GM19238 (cell line): ENCODE results near the gene ITPR3.
A peak's percentile ranks its signal among the peaks of the same experiment; 100 is the strongest.

Source experiments
- DNase-seq: peaks from one replicate; pipeline ENCODE4 v3.0.0; 2011; ENCODE audit warnings: low spot score; ENCODE audit not compliant: insufficient read length

Gene ITPR3

GRCh38 chr6:33731035-33731434, 109.9 kb downstream of the ITPR3 start:
- DNase-seq, result no peak

DNA sequence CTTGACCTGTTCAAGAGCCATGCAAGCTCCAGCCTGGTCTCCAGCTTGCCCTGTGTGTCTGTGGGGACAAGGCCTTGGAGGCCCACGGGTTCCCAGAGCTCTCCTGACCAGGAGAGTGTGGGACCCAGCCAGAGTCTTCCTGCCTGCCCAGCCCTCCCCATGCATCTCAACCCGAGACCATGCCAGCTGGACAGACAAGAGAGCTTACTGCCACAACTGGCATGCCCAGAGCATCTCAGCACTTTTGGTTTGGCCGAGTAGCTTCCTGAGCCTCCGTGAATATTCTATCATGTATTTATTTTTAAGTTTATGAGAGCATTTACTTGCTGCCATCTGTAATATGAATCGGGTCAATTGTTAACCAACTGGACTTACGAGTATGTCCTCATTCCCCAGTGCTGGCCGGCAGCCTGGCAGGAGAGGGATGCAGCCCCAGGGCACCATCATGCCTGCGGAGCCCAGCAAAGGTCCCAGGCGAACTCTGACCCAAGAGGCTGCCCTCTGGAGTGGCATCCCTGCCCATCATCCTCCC, 110.7 kb downstream of the ITPR3 start:
- DNase-seq, result no peak

DNA sequence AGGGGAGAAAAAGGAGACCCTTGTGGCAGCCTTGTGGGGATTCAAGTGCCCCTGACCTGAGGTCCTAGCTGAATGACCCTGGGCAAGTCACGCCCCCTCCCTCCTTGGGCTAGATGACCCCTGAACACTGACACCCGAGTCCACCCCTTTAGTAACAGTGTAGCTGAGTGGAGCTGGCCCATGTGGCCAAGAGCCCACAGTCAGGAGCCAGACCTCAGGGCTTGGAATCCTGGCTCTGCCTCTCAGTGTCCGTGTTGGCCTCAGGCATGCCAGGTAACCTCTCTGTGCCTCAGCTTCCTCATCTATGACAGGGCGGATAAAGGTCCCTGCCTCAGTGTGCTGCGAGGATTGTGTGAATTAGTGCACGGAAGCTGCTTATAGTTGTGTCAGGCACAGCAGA, 111.3 kb downstream of the ITPR3 start:
- no peak for DNase-seq

GRCh38 chr6:33732817-33733708, 111.9 kb downstream of the ITPR3 start:
- no peak for DNase-seq

GRCh38 chr6:33733709-33734007, 112.5 kb downstream of the ITPR3 start:
- DNase-seq, result no peak

DNA sequence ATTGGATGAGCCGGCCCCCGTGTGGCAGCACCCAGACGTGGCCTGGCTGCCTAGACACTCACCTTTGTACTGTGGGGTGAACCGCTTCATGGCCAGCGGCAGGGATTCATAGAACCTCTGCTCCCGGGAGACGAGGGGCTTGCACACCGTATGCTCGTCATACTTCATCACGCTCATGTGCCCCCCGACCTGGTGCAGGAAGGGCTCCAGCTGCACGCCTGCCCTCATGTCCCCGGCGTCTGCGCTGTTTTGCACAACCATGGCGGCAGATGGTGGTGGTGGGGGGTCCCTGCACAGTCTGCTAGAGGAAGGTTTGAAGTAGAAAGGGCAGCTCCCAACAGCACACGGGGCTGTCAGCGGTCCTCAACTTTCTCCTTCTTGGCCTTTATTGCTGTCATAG, 114.1 kb downstream of the ITPR3 start:
- no peak for DNase-seq

DNA sequence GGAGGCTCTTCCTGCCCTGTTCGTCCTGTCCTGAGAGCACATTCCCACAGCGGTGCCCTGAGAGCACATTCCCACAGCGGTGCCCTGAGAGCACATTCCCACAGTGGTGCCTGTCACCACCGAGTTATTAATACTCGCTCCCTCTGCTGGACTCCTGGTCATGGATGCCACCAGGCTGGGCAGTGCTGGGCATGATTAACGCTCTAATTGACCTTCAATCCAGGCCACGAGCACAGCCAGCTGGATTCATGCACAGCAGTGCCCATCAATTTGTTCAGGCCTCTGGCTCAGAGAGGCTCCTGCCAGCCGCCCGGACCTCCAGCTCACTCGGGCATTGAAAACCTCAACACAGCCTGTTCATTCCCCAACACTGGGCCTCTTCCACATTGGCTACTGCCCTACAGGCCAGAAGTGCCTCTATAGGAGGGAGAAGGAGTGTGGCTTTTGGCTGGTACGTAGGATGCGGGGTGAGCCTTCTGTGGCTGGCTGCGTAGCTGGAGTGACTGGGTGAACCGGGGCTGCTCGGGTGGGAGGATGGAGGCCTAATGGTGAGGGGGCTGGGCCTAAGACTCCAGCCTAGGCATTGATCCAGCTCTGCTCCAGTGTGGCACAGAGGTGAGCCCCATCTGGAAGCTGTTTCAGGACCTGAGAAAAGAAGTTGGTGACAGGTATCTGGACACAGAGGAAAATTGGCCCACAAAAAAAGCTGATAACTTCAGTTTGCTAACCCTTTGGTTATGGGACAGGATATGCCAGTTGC, 116.3 kb downstream of the ITPR3 start:
- no peak for DNase-seq

GRCh38 chr6:33738153-33738552, 117.0 kb downstream of the ITPR3 start:
- no peak for DNase-seq

DNA sequence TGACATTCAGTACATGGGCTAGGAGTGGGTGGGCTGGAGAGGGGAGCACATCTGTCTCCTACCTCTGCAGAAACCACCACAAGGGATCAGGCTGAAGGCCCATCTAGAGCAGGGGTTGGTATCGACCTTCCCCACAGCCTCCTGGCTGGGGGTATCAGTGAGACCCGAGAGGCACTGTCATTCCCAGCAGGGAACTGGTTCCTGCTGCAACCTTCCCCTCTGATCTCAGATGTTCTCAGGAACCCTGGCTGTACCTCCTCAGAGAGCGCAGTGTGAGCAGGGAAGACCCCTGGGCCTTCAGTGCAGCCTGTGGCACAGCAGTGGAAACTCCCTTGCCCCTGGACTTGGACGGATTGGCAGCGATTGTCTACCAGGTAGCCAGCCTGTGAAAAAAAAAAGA, 117.8 kb downstream of the ITPR3 start:
- no peak for DNase-seq

- no peak for DNase-seq
Observed at GRCh38 chr6:33739571-33739970, 118.4 kb downstream of the ITPR3 start.

DNA sequence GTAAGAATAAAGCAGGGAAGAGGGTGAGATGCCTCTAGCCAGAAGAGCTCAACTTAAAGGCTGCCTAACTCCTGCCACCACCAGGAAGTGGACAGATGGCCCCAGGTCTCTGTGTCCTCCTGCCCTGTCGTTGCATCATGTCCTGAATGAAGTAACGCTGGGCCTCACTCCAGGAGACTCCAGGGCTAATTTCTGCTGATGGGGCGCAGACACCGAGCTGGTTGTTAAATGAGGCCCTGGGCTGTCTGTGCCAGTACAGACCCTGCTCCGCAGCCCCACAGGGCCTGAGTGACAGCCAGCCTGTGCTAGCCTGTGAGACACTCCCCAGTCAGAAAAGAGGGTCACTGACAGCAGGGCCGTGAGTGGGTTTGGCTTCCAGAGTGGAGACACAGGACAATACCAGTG, 119.1 kb downstream of the ITPR3 start:
- no peak for DNase-seq

DNA sequence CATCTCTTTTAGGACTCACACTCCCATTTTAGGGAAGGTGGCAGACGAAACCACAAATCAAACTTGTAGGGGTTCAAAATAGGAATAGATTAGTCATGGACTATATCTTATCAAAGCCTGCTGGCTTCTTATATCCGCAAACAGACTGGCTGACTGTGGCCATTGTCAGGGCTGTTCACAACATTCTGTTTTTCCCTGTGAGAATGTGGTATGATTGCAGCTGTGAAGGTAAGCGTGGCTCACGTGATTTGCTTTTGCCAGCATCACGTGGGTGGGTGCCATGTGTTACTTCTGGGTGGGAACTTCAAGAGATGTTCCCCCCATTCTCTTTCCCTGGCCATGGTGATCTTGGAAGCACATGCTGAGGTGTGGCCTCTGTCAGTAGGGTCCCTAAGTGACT, 119.7 kb downstream of the ITPR3 start:
- no peak for DNase-seq

GRCh38 chr6:33742092-33742491, 121.0 kb downstream of the ITPR3 start:
- DNase-seq, result no peak

DNA sequence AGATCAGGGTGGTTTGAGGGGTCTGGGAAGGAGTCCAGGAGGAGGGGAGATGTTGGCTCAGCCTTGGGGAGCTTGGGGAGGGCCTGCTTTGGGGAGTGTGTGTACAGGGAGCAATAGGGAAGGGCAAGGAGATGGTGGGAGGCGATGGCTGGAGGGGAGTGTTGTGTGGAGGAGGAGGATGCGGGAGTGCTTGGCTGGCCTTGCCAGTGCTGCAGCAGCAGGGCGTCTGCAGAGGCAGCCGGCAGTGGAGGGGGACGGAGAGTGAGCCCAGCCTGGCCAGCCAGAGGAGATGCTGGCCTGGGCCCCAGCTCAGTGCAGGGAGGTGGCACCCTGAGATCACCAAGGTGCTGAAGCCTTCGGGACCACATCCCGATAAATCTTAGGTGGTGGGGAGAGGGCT, 121.7 kb downstream of the ITPR3 start:
- DNase-seq, result no peak

DNA sequence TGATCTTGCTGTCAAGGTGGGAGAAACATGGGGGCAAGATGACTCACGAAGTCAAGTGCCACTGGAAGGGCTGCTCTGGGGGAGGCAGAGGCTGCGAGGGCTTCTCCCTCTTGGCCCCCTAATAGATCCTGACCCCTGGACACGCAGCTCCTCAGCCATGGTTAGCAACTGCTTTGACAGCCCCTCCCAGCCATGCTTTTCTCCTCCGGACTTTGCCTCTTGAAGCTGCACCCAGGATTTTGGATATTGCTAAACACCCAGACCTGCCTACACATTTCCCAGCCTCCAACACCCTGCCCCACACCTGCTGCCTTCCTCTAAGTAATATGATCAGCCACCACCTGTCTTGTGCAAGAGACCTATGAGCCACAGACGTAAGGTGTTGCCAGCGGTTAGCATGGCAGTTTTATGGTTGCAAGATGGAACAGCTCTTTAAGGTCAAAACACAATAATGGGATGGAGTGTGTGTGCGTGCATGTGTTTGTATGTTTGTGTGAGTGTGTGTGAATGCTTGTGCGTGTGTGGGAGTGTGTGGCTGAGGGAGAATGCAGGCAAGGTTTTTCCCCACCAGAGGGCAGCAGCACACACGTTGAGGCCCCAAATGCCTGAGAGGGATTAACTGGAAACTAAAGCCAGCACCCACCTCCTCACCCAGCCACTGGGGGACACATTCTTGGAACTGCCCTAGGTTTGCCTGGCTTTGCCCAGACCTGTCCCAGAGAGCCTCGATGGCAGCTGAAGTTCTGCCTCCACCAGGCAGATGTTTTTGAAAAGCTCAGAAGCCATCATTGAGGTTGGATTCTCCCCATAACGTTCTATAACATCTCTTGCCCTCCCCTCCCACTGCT, 123.1 kb downstream of the ITPR3 start:
- peak; percentile 76 for DNase-seq

DNA sequence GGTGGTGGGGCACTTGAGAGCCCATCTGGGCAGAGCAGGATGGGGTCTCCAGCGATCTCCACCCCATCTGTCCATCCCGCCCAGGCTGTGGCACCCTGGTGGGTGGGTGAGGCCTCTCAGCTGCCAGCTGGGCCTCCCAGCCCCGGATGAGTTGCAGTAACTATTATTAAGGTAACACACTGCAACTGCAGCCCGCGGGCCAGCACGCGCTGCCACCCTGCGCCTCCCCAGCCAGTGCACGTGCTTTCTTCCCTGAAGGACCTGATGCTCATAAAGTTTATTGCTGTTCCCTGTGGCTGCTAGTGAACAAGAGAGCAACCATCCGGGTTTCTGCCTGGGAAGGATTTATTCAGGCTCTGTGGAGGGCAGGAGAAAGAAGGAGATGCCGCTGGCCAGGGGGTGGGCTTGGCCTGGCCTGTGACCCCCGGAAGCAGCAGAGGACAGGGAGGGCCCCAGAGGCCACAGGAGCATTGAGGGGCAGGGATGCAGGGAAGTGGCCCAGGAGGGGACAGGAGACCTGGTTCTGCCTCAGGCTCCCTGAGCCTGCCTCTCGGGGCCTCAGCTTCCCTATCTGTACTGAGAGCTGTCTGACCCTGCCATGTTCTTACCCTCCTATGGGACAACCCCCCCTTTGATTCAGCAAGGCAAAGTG, 123.9 kb downstream of the ITPR3 start:
- DNase-seq, result no peak

- DNase-seq, result no peak
Observed at GRCh38 chr6:33745548-33745947, 124.4 kb downstream of the ITPR3 start.
